HepG2 (cell line): ENCODE results near the gene ACE. TPM values are rescaled to one million over a fixed set of nuclear protein-coding genes. Genes with fewer than 3 reads are reported as not detected.

Experiments
- ADNP ChIP-seq: sonication (generic); formaldehyde crosslinking; IDR thresholded peaks from 2 replicates; pipeline ENCODE4 v1.4.0; 2020; ENCODE audit warnings: missing genetic modification reagents
- CAMTA2 ChIP-seq: sonication (generic); formaldehyde crosslinking; IDR thresholded peaks from 2 replicates; pipeline ENCODE4 v1.4.0; 2020; ENCODE audit warnings: mild to moderate bottlenecking, missing genetic modification reagents, borderline replicate concordance
- FOXP1 ChIP-seq, 2 experiments: fragments of 450-650 bp in 1 of 2; IDR thresholded peaks; 2 replicates each; pipeline ENCODE4 v1.6.1; 2017 to 2018; ENCODE audit warnings: antibody characterized with exemption in 1 of 2
- MTF2 ChIP-seq: sonication (generic); formaldehyde crosslinking; IDR thresholded peaks from 2 replicates; pipeline ENCODE4 v1.5.0; 2020; ENCODE audit warnings: missing genetic modification reagents, borderline replicate concordance
- NFYC ChIP-seq: IDR thresholded peaks from 2 replicates; pipeline ENCODE4 v1.6.1; 2016; ENCODE audit warnings: missing genetic modification reagents, missing compliant biosample characterization
- RAD21 ChIP-seq: fragments of 450-650 bp; formaldehyde crosslinking; IDR thresholded peaks from 2 replicates; pipeline ENCODE4 v1.5.0; 2020; ENCODE audit warnings: mild to moderate bottlenecking
- REL ChIP-seq: sonication (generic); formaldehyde crosslinking; conservative IDR thresholded peaks from 2 replicates; pipeline ENCODE4 v1.8.0; 2022; ENCODE audit warnings: mild to moderate bottlenecking, missing genetic modification reagents, moderate library complexity
- RFX1 ChIP-seq: fragments of 450-650 bp; IDR thresholded peaks from 2 replicates; pipeline ENCODE4 v1.6.1; 2017
- SAP130 ChIP-seq: IDR thresholded peaks from 2 replicates; pipeline ENCODE4 v1.6.1; 2016; ENCODE audit warnings: low read depth
- SMAD1 ChIP-seq: sonication (generic); formaldehyde crosslinking; IDR thresholded peaks from 2 replicates; pipeline ENCODE4 v1.4.0; 2020; ENCODE audit warnings: missing genetic modification reagents, low read depth, mild to moderate bottlenecking, borderline replicate concordance
- TGIF2 ChIP-seq: IDR thresholded peaks from 2 replicates; pipeline ENCODE4 v1.6.1; 2016; ENCODE audit warnings: control low read depth, missing compliant biosample characterization
- THAP11 ChIP-seq: IDR thresholded peaks from 2 replicates; pipeline ENCODE4 v1.6.1; 2016; ENCODE audit warnings: missing biosample characterization, missing genetic modification reagents
- ZBTB38 ChIP-seq: sonication (generic); formaldehyde crosslinking; IDR thresholded peaks from 2 replicates; pipeline ENCODE4 v1.5.1; 2020; ENCODE audit warnings: mild to moderate bottlenecking, missing genetic modification reagents
- ZNF343 ChIP-seq: sonication (generic); formaldehyde crosslinking; IDR thresholded peaks from 2 replicates; pipeline ENCODE4 v1.4.0; 2020; ENCODE audit warnings: mild to moderate bottlenecking, missing genetic modification reagents
- ZNF501 ChIP-seq: sonication (generic); formaldehyde crosslinking; IDR thresholded peaks from 2 replicates; pipeline ENCODE4 v1.5.1; 2020; ENCODE audit warnings: mild to moderate bottlenecking, moderate library complexity, missing genetic modification reagents
- ZNF543 ChIP-seq: sonication (generic); formaldehyde crosslinking; IDR thresholded peaks from 2 replicates; pipeline ENCODE4 v1.4.0; 2020; ENCODE audit warnings: mild to moderate bottlenecking, missing genetic modification reagents
- ZNF839 ChIP-seq: sonication (generic); formaldehyde crosslinking; IDR thresholded peaks from 2 replicates; pipeline ENCODE4 v1.4.0; 2020; ENCODE audit warnings: missing genetic modification reagents, mild to moderate bottlenecking, borderline replicate concordance
- ZSCAN25 ChIP-seq: sonication (generic); formaldehyde crosslinking; IDR thresholded peaks from 2 replicates; pipeline ENCODE4 v1.8.0; 2022; ENCODE audit warnings: mild to moderate bottlenecking, missing genetic modification reagents
- polyA plus RNA-seq, 8 experiments: library from polyadenylated mRNA; depleted of rRNA in 3 of 8; stranded (reverse) in 7 of 8; unstranded in 1 of 8; fragments of >200 nt; fragmentation: Illumina TruSeq in 4 of 8; extraction: Trizol in 4 of 8; gene quantifications; 2 replicates each; pipeline versions ENCODE4 v1.2.1 to v1.2.3, GENCODE V29; 2011 to 2016; ENCODE audit warnings: low read depth in 4 of 8, missing spikeins in 1 of 8, mixed read lengths in 1 of 8; ENCODE audit not compliant: insufficient read depth in 1 of 8
- total RNA-seq, 5 experiments: library from RNA; depleted of rRNA; stranded (reverse); fragments of >200 nt; fragmentation: Illumina TruSeq; extraction: Trizol; gene quantifications; 2 replicates each; pipeline ENCODE4 v1.2.3, GENCODE V29; 2016; ENCODE audit warnings: low read depth in 1 of 5
- TF ChIP-seq, protein P1 (sequence below), 2 experiments: sonication (generic) in 1 of 2; formaldehyde crosslinking in 1 of 2; IDR thresholded peaks; 2 replicates each; pipeline versions ENCODE4 v1.4.0 to v1.6.1; 2018 to 2020; ENCODE audit warnings: missing genetic modification reagents in 2 of 2, borderline replicate concordance in 1 of 2, low read depth in 1 of 2, mild to moderate bottlenecking in 1 of 2, missing biosample characterization in 1 of 2
- TF ChIP-seq, protein P2 (sequence below): sonication (generic); formaldehyde crosslinking; IDR thresholded peaks from 2 replicates; pipeline ENCODE4 v1.4.0; 2020; ENCODE audit warnings: missing genetic modification reagents
- TF ChIP-seq, protein P3 (sequence below): sonication (generic); formaldehyde crosslinking; IDR thresholded peaks from 2 replicates; pipeline ENCODE4 v1.9.0; 2021; ENCODE audit warnings: missing genetic modification reagents, borderline replicate concordance
- TF ChIP-seq, protein P4 (sequence below): sonication (generic); formaldehyde crosslinking; IDR thresholded peaks from 2 replicates; pipeline ENCODE4 v1.8.1; 2022; ENCODE audit warnings: mild to moderate bottlenecking, missing genetic modification reagents

ACE gene
- total and polyA plus RNA-seq, 2 of the 13 experiments (the other 11 are each of a cell fraction or from before 2014, with no cell fraction given): 0.08 to 0.13 TPM

DNA sequence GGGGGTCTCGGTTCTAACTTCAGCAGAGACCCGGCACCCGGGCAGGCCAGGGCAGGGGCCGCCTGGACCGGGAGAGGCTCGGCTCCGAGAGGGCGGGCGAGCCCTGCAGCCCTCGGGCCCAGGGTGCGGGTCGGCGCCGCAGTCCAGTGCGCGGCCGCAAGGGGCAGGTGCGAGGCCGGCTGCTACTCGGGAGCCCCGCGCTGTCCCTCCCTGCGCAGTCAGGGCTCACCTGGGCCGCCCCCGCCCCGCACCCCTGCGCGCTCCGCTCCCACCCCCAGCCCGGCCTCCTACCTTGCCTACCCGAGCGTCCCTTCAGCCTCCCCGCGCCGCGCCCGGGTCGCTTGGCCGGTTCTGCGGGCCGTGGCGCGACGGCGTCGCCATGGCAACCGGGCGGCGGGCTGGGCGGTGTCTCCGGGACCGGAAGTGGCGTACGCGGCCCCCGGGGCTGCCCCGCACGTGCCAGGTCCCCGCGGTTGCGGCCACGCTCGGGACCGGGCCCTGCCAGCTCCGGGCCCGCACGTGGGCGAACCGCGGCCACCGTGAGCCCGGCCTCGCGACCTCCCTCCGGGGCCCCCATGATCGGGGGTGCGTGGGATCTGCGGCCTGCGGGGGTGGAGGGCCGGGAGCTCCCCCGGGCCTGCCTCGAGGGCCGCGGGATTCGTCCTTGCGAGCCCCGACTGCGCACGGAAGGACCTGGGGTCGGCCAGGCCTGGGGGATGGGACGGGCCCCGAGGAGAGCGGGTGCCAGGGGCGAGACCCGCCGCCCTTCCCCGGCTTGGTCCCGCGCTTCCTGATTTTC, 30.7 kb upstream of the ACE start, which contains the start of gene CYB561 (continued):
- TF ChIP-seq, protein P1, sequence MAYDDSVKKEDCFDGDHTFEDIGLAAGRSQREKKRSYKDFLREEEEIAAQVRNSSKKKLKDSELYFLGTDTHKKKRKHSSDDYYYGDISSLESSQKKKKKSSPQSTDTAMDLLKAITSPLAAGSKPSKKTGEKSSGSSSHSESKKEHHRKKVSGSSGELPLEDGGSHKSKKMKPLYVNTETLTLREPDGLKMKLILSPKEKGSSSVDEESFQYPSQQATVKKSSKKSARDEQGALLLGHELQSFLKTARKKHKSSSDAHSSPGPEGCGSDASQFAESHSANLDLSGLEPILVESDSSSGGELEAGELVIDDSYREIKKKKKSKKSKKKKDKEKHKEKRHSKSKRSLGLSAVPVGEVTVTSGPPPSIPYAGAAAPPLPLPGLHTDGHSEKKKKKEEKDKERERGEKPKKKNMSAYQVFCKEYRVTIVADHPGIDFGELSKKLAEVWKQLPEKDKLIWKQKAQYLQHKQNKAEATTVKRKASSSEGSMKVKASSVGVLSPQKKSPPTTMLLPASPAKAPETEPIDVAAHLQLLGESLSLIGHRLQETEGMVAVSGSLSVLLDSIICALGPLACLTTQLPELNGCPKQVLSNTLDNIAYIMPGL (CRISPR knock-in tag; IDR thresholded peaks at IDR 0.05; ENCODE audit: borderline replicate concordance in 1 of 2, low read depth in 1 of 2): peak in 1 of 2 experiments; percentile 69; a peak in 1 of 4 replicates
- TF ChIP-seq THAP11 (CRISPR knock-in tag) (0 out of 2 replicates have a peak, but pooled peaks have one; percentile 36), MTF2 (CRISPR knock-in tag) (0 out of 2 replicates have a peak, but pooled peaks have one; percentile 45), REL (CRISPR knock-in tag) (no peak), ZSCAN25 (CRISPR knock-in tag) (peak; percentile 91), NFYC (CRISPR knock-in tag) (0 out of 2 replicates have a peak, but pooled peaks have one; percentile 3), ADNP (no peak), TGIF2 (CRISPR knock-in tag) (0 out of 2 replicates have a peak, but pooled peaks have one; percentile 7), ZBTB38 (CRISPR knock-in tag) (0 out of 2 replicates have a peak, but pooled peaks have one; percentile 22), ZNF501 (CRISPR knock-in tag) (peak; percentile 59; the same call in 1 of the 2 replicates), ZNF343 (CRISPR knock-in tag) (0 out of 2 replicates have a peak, but pooled peaks have one; percentile 45), SAP130 (0 out of 2 replicates have a peak, but pooled peaks have one; percentile 33), ZNF839 (CRISPR knock-in tag) (0 out of 2 replicates have a peak, but pooled peaks have one; percentile 50), CAMTA2 (peak; percentile 49; the same call in 1 of the 2 replicates), ZNF543 (peak; percentile 19; the same call in 1 of the 2 replicates), SMAD1 (CRISPR knock-in tag) (0 out of 2 replicates have a peak, but pooled peaks have one; percentile 78), FOXP1 (IDR thresholded peaks at IDR 0.05) (no peak), FOXP1 (CRISPR knock-in tag; IDR thresholded peaks at IDR 0.05) (no peak), RFX1 (peak; percentile 68), RAD21 (CRISPR knock-in tag) (peak; percentile 43; the same call in 1 of the 2 replicates)
- TF ChIP-seq, protein P2, sequence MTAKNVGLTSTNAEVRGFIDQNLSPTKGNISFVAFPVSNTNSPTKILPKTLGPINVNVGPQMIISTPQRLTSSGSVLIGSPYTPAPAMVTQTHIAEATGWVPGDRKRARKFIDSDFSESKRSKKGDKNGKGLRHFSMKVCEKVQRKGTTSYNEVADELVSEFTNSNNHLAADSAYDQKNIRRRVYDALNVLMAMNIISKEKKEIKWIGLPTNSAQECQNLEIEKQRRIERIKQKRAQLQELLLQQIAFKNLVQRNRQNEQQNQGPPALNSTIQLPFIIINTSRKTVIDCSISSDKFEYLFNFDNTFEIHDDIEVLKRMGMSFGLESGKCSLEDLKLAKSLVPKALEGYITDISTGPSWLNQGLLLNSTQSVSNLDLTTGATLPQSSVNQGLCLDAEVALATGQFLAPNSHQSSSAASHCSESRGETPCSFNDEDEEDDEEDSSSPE (CRISPR knock-in tag): peak; percentile 63
- TF ChIP-seq, protein P3, sequence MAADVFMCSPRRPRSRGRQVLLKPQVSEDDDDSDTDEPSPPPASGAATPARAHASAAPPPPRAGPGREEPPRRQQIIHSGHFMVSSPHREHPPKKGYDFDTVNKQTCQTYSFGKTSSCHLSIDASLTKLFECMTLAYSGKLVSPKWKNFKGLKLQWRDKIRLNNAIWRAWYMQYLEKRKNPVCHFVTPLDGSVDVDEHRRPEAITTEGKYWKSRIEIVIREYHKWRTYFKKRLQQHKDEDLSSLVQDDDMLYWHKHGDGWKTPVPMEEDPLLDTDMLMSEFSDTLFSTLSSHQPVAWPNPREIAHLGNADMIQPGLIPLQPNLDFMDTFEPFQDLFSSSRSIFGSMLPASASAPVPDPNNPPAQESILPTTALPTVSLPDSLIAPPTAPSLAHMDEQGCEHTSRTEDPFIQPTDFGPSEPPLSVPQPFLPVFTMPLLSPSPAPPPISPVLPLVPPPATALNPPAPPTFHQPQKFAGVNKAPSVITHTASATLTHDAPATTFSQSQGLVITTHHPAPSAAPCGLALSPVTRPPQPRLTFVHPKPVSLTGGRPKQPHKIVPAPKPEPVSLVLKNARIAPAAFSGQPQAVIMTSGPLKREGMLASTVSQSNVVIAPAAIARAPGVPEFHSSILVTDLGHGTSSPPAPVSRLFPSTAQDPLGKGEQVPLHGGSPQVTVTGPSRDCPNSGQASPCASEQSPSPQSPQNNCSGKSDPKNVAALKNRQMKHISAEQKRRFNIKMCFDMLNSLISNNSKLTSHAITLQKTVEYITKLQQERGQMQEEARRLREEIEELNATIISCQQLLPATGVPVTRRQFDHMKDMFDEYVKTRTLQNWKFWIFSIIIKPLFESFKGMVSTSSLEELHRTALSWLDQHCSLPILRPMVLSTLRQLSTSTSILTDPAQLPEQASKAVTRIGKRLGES (CRISPR knock-in tag): no peak
- TF ChIP-seq, protein P4, sequence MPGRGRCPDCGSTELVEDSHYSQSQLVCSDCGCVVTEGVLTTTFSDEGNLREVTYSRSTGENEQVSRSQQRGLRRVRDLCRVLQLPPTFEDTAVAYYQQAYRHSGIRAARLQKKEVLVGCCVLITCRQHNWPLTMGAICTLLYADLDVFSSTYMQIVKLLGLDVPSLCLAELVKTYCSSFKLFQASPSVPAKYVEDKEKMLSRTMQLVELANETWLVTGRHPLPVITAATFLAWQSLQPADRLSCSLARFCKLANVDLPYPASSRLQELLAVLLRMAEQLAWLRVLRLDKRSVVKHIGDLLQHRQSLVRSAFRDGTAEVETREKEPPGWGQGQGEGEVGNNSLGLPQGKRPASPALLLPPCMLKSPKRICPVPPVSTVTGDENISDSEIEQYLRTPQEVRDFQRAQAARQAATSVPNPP: no peak
